T-cell (primary cell): ENCODE measurements around the gene PHC2. TPM values are rescaled to one million over a fixed set of nuclear protein-coding genes. Genes with fewer than 3 reads are reported as not detected.
A peak's percentile ranks its signal among the peaks of the same experiment; 100 is the strongest.
"Not testable (repeated sequence)": the region's sequence is repeated elsewhere in the genome, so short reads cannot be mapped to it uniquely, and the experiment has no call there.

Experiments used
- ATAC-seq, 4 experiments: fragments of 200-7000 bp in 3 of 4; fragments of 150-1000 bp in 1 of 4; cut with Tn5 transposase; replicated peaks in 1 of 4; 1 replicate in 3 of 4; 2 replicates in 1 of 4; pipeline ENCODE4 v1.10.0; 2021; ENCODE audit warnings: moderate library complexity in 3 of 4, mild to moderate bottlenecking in 2 of 4, moderate number of reproducible peaks in 1 of 4
- CTCF ChIA-PET, 2 donors: fragments of 300-600 bp; sonication (Branson Sonifier 250); formaldehyde crosslinking; loops; one replicate each; lab custom pipeline; 2022; ENCODE audit warnings: antibody characterized with exemption in 2 of 2; lab: Charles Lee
- POLR2A ChIA-PET, 2 donors: fragments of 300-600 bp; sonication (Branson Sonifier 250); formaldehyde crosslinking; loops; one replicate each; lab custom pipeline; 2022; ENCODE audit warnings: antibody characterized with exemption in 2 of 2; lab: Charles Lee
- DNase-seq, 35 experiments: peaks; one replicate each; pipeline versions ENCODE4 v3.0.0 to v3.0.0-alpha.2; 2013 to 2023
- H3K27ac ChIP-seq: one replicate; pipeline ENCODE4 v1.5.1; 2013; ENCODE audit warnings: low read length
- H3K27me3 ChIP-seq, 2 experiments: replicated peaks in 1 of 2; 1 replicate in 1 of 2; 2 replicates in 1 of 2; pipeline versions ENCODE4 v1.6.1 to v1.7.0; 2013; ENCODE audit warnings: low read length in 1 of 2, mixed read lengths in 1 of 2; ENCODE audit not compliant: control insufficient read depth in 2 of 2, insufficient read depth in 2 of 2; ENCODE audit errors: extremely low read depth in 1 of 2
- H3K36me3 ChIP-seq, 2 donors: 1 replicate in 1 of 2; 2 replicates in 1 of 2; pipeline versions ENCODE4 v1.6.1 to v1.7.0; 2013; ENCODE audit warnings: low read length in 1 of 2; ENCODE audit not compliant: control insufficient read depth in 2 of 2, insufficient read depth in 1 of 2; ENCODE audit errors: extremely low read depth in 1 of 2
- H3K4me1 ChIP-seq, 2 experiments: 1 replicate in 1 of 2; 2 replicates in 1 of 2; pipeline versions ENCODE4 v1.6.1 to v1.7.0; 2013; ENCODE audit warnings: low read length in 2 of 2, mixed read lengths in 1 of 2; ENCODE audit not compliant: insufficient read depth in 2 of 2, control insufficient read depth in 1 of 2; ENCODE audit errors: extremely low read depth in 1 of 2
- H3K4me3 ChIP-seq, 2 donors: 1 replicate in 1 of 2; 2 replicates in 1 of 2; pipeline versions ENCODE4 v1.5.1 to v1.7.0; 2013; ENCODE audit warnings: mild to moderate bottlenecking in 2 of 2, low read length in 1 of 2, moderate library complexity in 1 of 2; ENCODE audit not compliant: control insufficient read depth in 1 of 2; ENCODE audit errors: extremely low read depth in 1 of 2
- H3K9me3 ChIP-seq: 2 replicates; pipeline ENCODE4 v1.7.0; 2013
- H3K27ac Mint-ChIP-seq, 2 donors: one replicate each; pipeline ENCODE4 v1.8.0; 2020 to 2021; ENCODE audit warnings: mild to moderate bottlenecking in 2 of 2, mixed read lengths in 2 of 2
- H3K27me3 Mint-ChIP-seq, 2 donors: one replicate each; pipeline ENCODE4 v1.8.0; 2021 to 2022; ENCODE audit warnings: mixed read lengths in 2 of 2
- H3K36me3 Mint-ChIP-seq: one replicate; pipeline ENCODE4 v1.8.0; 2021; ENCODE audit warnings: mixed read lengths
- H3K4me1 Mint-ChIP-seq, 3 donors: one replicate each; pipeline ENCODE4 v1.8.0; 2020 to 2022; ENCODE audit warnings: mixed read lengths in 3 of 3, mild to moderate bottlenecking in 1 of 3
- H3K4me3 Mint-ChIP-seq, 3 donors: one replicate each; pipeline ENCODE4 v1.8.0; 2020 to 2022; ENCODE audit warnings: mild to moderate bottlenecking in 3 of 3, mixed read lengths in 3 of 3, moderate library complexity in 3 of 3
- H3K9me3 Mint-ChIP-seq, 3 donors: one replicate each; pipeline ENCODE4 v1.8.0; 2020 to 2022; ENCODE audit warnings: mixed read lengths in 3 of 3
- WGBS: methylation state at CpG from one replicate; pipeline ENCODE4 v1.1.5; 2013; ENCODE audit warnings: missing lambda C conversion rate; ENCODE audit not compliant: insufficient coverage; 5-methylcytosine and 5-hydroxymethylcytosine counted together
- total RNA-seq, 35 experiments: library from RNA in 6 of 35; stranded (reverse) in 6 of 35; fragments of 120-200 nt in 1 of 35; gene quantifications; one replicate each; pipeline versions ENCODE4 v1.2.1 to v1.2.4 and lab custom pipeline; 2013 to 2026

Gene PHC2
- total RNA-seq, 5 donors from 2014 or later (not counting 1 experiment from before 2014, with no cell fraction given) = 29.7 to 39.3 (median 37.9) TPM

DNA sequence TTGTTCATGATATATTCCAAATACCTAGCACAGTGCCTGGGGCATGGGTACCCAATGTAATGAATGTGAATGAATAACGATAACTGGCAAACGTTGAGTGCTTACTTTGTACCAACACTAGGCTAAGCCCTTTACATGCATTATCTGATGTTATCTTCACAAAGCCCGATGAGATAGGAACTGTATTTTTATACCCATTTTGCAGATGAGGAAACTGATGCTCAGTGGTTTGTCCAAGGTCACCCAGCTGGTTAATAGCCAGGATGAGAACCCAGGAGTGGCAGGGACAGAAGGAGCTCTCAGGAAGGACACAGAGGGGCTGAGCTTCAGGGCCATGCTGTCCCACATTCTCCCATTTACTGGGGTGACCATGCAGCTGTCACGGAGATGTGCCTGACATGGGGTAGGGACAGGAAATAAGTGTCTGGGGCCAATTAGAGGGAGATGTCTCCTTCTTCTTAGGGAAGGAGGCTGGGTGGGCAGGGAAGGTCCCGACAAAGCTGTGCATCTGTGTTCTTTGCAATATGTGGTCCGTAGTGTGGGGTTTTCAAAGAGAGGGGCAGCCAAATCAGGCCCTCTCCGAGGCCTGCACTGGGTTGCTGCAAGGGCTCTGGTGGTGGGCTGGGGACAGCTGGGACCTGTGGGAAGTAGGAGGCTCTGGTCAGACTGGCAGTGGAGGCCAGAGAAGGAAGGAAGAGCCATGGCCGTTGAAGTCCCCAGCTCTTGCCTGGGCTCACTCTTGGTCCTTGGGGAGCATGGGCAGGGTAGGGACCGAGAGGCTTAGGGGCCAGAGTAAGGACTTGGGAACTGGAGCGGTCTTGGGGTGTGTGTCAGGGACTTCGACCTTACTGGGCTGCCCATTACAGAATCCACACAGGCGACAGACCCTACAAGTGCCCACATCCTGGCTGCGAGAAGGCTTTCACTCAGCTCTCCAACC, 136.6 kb downstream of the PHC2 start:
- WGBS = 88% methylated on average over 6 of the region's 13 CpGs
- Mint-ChIP-seq H3K4me1 (peaks cover 8 to 17% (median 8%) of the 10 kb centered on the region in 3 donors), H3K27me3 (no peaks in the 10 kb centered on the region), H3K9me3 (no peaks in the 10 kb centered on the region), H3K27ac (no peak overlapping the region), H3K4me3 (no peak overlapping the region), H3K36me3 (peaks cover 35% of the 10 kb centered on the region)
- Histone ChIP-seq H3K36me3 (peaks cover 9 to 34% of the 10 kb centered on the region in 2 donors), H3K27me3 (no peaks in the 10 kb centered on the region), H3K4me3 (no peak overlapping the region), H3K9me3 (no peaks in the 10 kb centered on the region), H3K4me1 (peaks cover 0 to 14% of the 10 kb centered on the region in 2 experiments), H3K27ac (no peak overlapping the region)
- ATAC-seq (no peak), DNase-seq (no peak)
- POLR2A ChIA-PET = no interaction called here
- CTCF ChIA-PET = interaction anchor here (0.8 to 2.8 kb wide), 7 partner anchors 47 to 178 kb away, joined by 3 to 12 read pairs (median 3); partner anchors contain the start of gene ZSCAN20 (in 1 of the 2)

DNA sequence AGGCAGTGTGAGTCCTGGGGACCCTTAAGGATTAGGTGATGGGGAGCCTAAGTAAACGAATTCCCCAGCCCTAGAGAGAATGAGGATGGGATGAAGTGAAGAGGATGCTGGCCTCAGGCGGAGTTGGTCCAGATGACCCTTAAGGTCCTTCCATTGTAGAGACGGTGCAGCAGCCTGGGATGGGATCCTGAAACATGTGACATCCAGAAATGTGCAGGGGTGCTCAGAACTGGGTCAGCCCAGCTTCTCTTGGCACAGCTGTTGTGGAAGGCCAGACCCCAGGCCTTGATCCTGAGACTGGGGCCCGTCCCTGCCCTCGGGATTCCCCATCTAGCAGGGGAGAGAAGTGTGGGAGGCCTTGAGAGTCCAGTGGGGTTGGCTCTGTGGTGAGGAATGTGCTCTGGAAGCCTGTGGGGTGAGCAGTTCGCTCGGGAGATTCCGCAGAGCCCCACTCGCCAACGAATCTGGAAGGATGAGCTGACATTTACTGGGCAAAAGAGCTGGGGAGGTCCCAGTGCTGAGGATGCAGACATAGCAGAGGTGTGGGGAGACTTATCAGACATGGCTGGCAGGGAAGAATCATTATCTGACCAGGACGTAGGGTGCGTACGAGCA, 138.1 kb downstream of the PHC2 start:
- peaks cover 42% of the 10 kb centered on the region for H3K36me3 Mint-ChIP-seq

DNA sequence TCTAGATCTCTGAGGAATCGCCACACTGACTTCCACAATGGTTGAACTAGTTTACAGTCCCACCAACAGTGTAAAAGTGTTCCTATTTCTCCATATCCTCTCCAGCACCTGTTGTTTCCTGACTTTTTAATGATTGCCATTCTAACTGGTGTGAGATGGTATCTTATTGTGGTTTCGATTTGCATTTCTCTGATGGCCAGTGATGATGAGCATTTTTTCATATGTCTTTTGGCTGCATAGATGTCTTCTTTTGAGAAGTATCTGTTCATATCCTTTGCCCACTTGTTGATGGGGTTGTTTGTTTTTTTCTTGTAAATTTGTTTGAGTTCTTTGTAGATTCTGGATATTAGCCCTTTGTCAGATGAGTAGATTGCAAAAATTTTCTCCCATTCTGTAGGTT, 140.3 kb downstream of the PHC2 start:
- H3K9me3 ChIP-seq, H3K4me1 ChIP-seq, ATAC-seq, DNase-seq, CTCF ChIA-PET, H3K27me3 Mint-ChIP-seq, POLR2A ChIA-PET, H3K27ac Mint-ChIP-seq, H3K9me3 Mint-ChIP-seq, H3K4me3 ChIP-seq, H3K27ac ChIP-seq, H3K4me3 Mint-ChIP-seq, H3K27me3 ChIP-seq: not testable (repeated sequence)
- H3K36me3 Mint-ChIP-seq = peaks cover 38% of the 10 kb centered on the region
- WGBS = no CpG with 5 or more reads among the region's 2 CpGs
- H3K4me1 Mint-ChIP-seq = peaks cover 5 to 13% (median 9%) of the 10 kb centered on the region in 3 donors
- H3K36me3 ChIP-seq = peaks cover 13 to 29% of the 10 kb centered on the region in 2 donors

More for the DNA sequence above, 138.1 kb downstream of the PHC2 start:
- Histone ChIP-seq H3K4me1 (peaks cover 0 to 9% of the 10 kb centered on the region in 2 experiments), H3K27me3 (no peaks in the 10 kb centered on the region), H3K27ac (no peak overlapping the region), H3K9me3 (no peaks in the 10 kb centered on the region), H3K4me3 (no peak overlapping the region), H3K36me3 (peaks cover 14 to 33% of the 10 kb centered on the region in 2 donors)
- Mint-ChIP-seq H3K27ac (peak overlapping the region in 1 of 2 donors; percentile 39), H3K4me1 (peaks cover 5 to 13% (median 9%) of the 10 kb centered on the region in 3 donors), H3K4me3 (no peak overlapping the region), H3K9me3 (no peaks in the 10 kb centered on the region), H3K27me3 (no peaks in the 10 kb centered on the region)
- DNase-seq (no peak), ATAC-seq (no peak)
- POLR2A ChIA-PET = no interaction called here
- 95% methylated on average over 13 of the region's 13 CpGs for WGBS
- CTCF ChIA-PET = no interaction called here

DNA sequence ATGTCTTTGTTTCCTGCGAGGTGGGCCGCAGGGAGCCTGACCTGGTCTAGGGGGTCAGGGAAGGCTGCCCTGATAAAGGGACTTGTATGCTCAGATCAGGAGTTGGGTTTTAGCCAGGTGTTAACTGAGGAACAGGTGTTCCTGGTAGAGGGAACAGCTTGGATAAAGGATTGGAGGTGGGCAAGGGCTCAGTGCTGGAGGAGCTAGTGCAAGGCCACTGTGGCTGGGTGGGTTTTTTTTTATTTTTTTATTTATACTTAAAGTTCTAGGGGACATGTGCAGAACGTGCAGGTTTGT, 141.1 kb downstream of the PHC2 start:
- H3K27ac Mint-ChIP-seq = no peak overlapping the region
- Histone ChIP-seq H3K27ac (no peak overlapping the region), H3K27me3 (no peaks in the 10 kb centered on the region), H3K9me3 (no peaks in the 10 kb centered on the region), H3K4me3 (no peak overlapping the region), H3K36me3 (peaks cover 17 to 30% of the 10 kb centered on the region in 2 donors), H3K4me1 (no peaks in the 10 kb centered on the region)
- no peaks in the 10 kb centered on the region for H3K27me3 Mint-ChIP-seq
- ChIA-PET CTCF (no interaction called here), POLR2A (no interaction called here)
- ATAC-seq (no peak), DNase-seq (no peak)
- H3K9me3 Mint-ChIP-seq = no peaks in the 10 kb centered on the region
- peaks cover 33% of the 10 kb centered on the region for H3K36me3 Mint-ChIP-seq
- 100% methylated on average over 2 of the region's 3 CpGs for WGBS
- no peak overlapping the region for H3K4me3 Mint-ChIP-seq
- H3K4me1 Mint-ChIP-seq = peaks cover 0 to 13% (median 4%) of the 10 kb centered on the region in 3 donors

DNA sequence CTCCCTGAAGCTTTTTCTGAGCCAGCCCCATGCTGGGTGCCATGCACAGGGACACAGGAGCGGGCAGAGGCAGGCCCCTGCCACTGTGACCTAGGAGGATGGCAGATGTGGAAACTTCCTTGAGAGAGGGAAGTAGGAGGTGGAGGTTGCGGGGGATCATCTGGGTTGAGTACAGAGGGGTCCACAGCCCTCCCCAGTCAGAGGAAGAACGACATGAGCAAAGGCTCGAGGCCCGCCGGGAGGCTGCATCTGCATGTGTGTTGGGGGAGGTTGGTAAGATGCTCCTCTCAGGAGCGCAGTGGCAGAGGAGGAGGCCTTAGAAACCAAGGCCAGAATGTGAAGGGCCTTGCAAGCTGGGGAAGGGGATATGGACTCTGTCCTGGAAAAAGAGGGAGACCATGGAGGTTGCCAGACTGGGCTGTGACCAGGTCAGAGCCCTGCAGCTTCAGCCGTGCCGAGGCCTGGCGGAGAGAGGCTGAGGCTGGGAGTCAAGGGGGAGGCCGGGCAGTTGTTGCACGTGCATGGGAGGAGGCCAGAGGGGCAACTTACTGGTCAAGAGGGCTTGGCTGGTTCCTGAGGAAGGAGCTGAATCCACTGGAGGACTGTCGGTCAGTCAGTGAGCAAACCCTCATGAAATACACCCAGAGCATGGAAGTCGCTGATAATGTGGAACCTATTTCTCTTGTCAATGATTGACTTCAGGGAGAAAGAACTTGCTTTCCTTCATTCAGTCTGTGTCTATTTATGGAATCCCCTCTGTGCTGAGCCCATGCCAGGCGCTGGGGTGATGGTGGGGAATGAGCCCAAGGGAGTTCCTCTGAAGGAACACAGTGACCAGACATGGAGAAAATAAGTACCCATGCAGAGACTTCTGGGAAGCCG, 141.7 kb downstream of the PHC2 start:
- H3K27ac Mint-ChIP-seq = no peak overlapping the region
- DNase-seq (peak in 1 of 35 experiments; percentile 9), ATAC-seq (no peak)
- peaks cover 17 to 30% of the 10 kb centered on the region in 2 donors for H3K36me3 ChIP-seq
- ChIA-PET POLR2A (interaction anchor here in 1 of 2 donors (0.6 kb wide), 1 partner anchor 1542 kb away, joined by 3 read pairs; no protein-coding TSS in a partner anchor), CTCF (interaction anchor here (0.6 kb wide), 2 partner anchors 80 to 99 kb away, joined by 3 read pairs; no protein-coding TSS in a partner anchor)
- peaks cover 0 to 13% (median 4%) of the 10 kb centered on the region in 3 donors for H3K4me1 Mint-ChIP-seq
- no peak overlapping the region for H3K4me3 Mint-ChIP-seq
- 98% methylated on average over 13 of the region's 16 CpGs for WGBS
- H3K4me1 ChIP-seq = no peaks in the 10 kb centered on the region
- no peak overlapping the region for H3K27ac ChIP-seq
- no peaks in the 10 kb centered on the region for H3K9me3 Mint-ChIP-seq
- H3K4me3 ChIP-seq = no peak overlapping the region
- no peaks in the 10 kb centered on the region for H3K27me3 Mint-ChIP-seq
- peaks cover 35% of the 10 kb centered on the region for H3K36me3 Mint-ChIP-seq
- no peaks in the 10 kb centered on the region for H3K9me3 ChIP-seq
- no peaks in the 10 kb centered on the region for H3K27me3 ChIP-seq

DNA sequence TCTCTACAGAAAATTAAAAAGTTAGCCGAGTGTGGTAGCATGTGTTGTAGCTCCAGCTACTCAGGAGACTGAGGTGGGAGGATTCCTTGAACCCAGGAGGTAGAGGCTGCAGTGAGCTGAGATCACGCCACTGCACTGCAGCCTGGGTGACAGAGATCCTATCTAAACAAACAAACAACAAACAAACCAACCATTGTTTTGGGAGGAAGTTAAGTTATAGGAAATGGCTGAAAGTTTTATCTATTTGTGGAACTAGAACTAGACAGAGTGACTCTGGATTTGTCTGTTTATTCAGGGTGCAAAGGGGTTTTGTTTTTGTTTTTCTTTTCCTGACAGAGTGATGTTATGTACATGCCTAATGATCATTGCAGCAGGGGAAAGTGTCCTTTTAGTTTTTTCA, 143.6 kb downstream of the PHC2 start:
- Mint-ChIP-seq H3K27me3 (no peaks in the 10 kb centered on the region), H3K9me3 (no peaks in the 10 kb centered on the region), H3K4me1 (peaks cover 0 to 6% (median 0%) of the 10 kb centered on the region in 3 donors), H3K36me3 (peaks cover 37% of the 10 kb centered on the region), H3K4me3 (no peak overlapping the region), H3K27ac (no peak overlapping the region)
- ChIA-PET CTCF (no interaction called here), POLR2A (no interaction called here)
- ATAC-seq (no peak), DNase-seq (no peak)
- Histone ChIP-seq H3K36me3 (peaks cover 12 to 29% of the 10 kb centered on the region in 2 donors), H3K4me1 (no peaks in the 10 kb centered on the region), H3K27me3 (no peaks in the 10 kb centered on the region), H3K4me3 (no peak overlapping the region), H3K9me3 (no peaks in the 10 kb centered on the region), H3K27ac (no peak overlapping the region)
- WGBS = no CpG with 5 or more reads among the region's 2 CpGs
